Gastrocnemius medialis (tissue), 4 donors: ENCODE results near the gene FOXK1.

Source experiments
- POLR2A ChIP-seq, 2 donors: fragments of 450-650 bp; IDR thresholded peaks; one replicate each; pipeline ENCODE4 v1.6.1; 2017; ENCODE audit warnings: antibody characterized with exemption in 2 of 2, mild to moderate bottlenecking in 2 of 2, moderate library complexity in 2 of 2
- TF ChIP-seq, protein P1 (sequence below), 5 experiments: fragments of 450-650 bp in 3 of 5; fragments of 200-600 bp in 2 of 5; sonication (generic) in 2 of 5; IDR thresholded peaks in 4 of 5; conservative IDR thresholded peaks in 1 of 5; 1 replicate in 4 of 5; 2 replicates in 1 of 5; pipeline ENCODE4 v1.5.1; 2016 to 2019; ENCODE audit warnings: antibody characterized with exemption in 5 of 5, mild to moderate bottlenecking in 3 of 5, moderate library complexity in 3 of 5

DNA sequence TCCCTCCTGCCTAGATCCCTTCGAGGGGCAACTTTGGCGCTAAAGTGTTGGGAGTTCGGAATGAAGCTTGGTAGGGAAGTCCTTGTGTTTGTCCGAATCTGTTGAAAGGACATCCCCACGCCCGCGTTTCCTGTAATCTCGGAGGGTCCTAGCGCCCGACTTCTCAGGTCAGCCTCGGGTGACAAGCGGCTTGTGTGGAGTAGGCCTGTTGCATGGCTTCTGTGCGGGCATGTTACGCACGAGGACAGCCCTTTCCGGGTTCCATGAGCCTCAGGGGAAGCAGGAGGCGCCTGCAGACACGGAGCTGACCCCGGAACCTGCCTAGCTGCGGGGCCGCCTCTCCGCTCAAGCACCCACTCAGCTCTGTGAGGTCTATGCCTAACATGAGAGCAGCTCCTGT, 64.9 kb downstream of the FOXK1 start:
- no peak for TF ChIP-seq POLR2A (IDR thresholded peaks at IDR 0.05)
- TF ChIP-seq, protein P1, sequence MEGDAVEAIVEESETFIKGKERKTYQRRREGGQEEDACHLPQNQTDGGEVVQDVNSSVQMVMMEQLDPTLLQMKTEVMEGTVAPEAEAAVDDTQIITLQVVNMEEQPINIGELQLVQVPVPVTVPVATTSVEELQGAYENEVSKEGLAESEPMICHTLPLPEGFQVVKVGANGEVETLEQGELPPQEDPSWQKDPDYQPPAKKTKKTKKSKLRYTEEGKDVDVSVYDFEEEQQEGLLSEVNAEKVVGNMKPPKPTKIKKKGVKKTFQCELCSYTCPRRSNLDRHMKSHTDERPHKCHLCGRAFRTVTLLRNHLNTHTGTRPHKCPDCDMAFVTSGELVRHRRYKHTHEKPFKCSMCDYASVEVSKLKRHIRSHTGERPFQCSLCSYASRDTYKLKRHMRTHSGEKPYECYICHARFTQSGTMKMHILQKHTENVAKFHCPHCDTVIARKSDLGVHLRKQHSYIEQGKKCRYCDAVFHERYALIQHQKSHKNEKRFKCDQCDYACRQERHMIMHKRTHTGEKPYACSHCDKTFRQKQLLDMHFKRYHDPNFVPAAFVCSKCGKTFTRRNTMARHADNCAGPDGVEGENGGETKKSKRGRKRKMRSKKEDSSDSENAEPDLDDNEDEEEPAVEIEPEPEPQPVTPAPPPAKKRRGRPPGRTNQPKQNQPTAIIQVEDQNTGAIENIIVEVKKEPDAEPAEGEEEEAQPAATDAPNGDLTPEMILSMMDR (IDR thresholded peaks at IDR 0.05 in 4 of 5, conservative IDR thresholded peaks at IDR 0.05 in 1 of 5), result no peak
